GM12865 (cell line): ENCODE data around the gene KDM5A.

Experiments
- DNase-seq: peaks from one replicate; pipeline ENCODE4 v3.0.0; 2010; ENCODE audit warnings: low read depth
- H3K4me3 ChIP-seq: 2 replicates; pipeline ENCODE4 v1.5.1; 2011; ENCODE audit warnings: mild to moderate bottlenecking, low read depth, low read length, control low read depth
- TF ChIP-seq, protein P1 (sequence below): IDR thresholded peaks from 2 replicates; pipeline ENCODE4 v1.5.1; 2011; ENCODE audit warnings: low read length, control low read depth, low read depth, inconsistent platforms; ENCODE audit not compliant: insufficient read depth; ENCODE audit errors: missing control alignments

The KDM5A gene

DNA sequence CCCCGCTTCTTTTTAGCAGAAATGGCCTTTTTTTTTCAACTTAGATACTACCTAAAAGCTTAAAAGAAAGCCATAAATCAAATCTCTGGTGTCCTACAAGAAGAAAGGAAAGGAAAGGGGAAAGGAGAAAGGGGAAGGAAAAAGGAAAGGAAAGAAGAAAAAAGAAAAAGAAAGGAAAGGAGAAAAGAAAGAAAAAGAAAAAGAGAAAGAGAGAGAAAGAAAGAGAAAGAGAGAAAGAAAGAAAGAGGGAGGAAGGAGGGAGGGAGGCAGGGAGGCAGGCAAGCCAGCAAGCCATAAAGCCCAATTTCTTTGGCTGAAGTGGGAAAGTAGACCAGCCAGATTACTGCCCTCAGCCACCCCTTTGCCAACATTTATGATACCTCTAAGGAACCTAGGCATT is 94.0 kb downstream of the KDM5A start:
- TF ChIP-seq, protein P1, sequence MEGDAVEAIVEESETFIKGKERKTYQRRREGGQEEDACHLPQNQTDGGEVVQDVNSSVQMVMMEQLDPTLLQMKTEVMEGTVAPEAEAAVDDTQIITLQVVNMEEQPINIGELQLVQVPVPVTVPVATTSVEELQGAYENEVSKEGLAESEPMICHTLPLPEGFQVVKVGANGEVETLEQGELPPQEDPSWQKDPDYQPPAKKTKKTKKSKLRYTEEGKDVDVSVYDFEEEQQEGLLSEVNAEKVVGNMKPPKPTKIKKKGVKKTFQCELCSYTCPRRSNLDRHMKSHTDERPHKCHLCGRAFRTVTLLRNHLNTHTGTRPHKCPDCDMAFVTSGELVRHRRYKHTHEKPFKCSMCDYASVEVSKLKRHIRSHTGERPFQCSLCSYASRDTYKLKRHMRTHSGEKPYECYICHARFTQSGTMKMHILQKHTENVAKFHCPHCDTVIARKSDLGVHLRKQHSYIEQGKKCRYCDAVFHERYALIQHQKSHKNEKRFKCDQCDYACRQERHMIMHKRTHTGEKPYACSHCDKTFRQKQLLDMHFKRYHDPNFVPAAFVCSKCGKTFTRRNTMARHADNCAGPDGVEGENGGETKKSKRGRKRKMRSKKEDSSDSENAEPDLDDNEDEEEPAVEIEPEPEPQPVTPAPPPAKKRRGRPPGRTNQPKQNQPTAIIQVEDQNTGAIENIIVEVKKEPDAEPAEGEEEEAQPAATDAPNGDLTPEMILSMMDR = no peak
- H3K4me3 ChIP-seq = no peak overlapping the region
- DNase-seq = no peak

DNA sequence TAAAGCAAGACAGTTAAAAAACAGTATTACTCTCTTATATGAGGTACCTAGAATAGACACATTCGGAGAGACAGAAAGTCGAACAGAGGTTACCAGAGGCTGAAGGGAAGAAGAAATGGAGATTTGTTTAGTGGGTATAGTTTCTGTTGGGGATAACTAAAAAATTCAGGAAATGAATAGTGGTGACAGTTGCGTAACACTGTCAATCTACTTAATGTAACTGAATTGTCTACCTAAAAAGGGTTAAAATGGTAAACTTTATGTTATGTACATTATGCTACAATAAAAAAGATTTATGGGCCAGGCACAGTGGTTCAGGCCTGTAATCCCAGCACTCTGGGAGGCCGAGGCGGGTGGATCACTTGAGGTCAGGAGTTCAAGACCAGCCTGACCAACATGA is 95.9 kb downstream of the KDM5A start:
- TF ChIP-seq, protein P1 = no peak
- no peak for DNase-seq
- H3K4me3 ChIP-seq = no peak overlapping the region

DNA sequence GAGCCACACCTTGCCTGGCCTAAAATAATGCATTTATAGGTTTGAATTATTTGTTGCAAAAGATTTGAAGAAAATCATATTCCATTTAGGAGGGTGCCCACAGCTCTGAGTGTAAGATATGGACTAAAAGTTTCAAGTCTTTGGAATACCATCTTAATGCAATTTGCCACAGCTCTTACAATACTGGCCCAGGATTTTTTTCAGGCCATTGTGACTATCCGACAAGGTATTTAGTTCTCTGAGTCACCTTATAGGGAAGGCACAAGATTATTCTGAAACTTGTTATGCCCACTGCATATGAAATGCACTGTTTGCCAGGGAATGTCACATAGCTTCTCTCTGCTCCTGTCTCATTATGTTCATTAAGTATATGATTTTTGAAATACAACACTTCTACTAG is 96.9 kb downstream of the KDM5A start:
- no peak for DNase-seq
- H3K4me3 ChIP-seq = no peak overlapping the region
- TF ChIP-seq, protein P1 = no peak

DNA sequence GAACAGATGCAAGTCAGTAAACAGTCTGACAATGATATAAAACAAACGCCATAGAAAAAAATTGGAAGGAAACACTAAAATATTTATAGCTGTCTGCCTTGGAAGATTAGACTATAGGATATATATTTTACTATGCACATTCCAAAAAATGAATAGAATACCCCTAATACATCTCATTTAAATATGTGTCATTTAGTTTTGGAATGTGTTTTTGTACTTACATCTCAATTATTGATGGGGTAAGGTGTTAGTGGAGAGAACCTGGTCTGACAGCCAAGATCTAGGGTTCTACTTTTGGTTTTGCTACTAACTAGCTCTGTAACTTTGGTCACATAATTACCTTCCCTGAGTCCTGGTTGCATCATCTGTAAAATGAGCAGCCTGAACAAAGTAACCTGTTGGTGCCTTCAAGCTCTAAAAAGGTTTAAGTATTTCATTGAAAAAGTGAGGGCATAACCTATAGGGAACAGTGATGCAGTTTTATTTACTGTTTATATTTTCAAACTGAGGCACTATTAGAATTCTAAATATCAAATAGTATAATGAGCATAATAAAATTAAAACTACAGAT is 97.9 kb downstream of the KDM5A start:
- TF ChIP-seq, protein P1 = no peak
- no peak for DNase-seq
- H3K4me3 ChIP-seq = no peak overlapping the region

DNA sequence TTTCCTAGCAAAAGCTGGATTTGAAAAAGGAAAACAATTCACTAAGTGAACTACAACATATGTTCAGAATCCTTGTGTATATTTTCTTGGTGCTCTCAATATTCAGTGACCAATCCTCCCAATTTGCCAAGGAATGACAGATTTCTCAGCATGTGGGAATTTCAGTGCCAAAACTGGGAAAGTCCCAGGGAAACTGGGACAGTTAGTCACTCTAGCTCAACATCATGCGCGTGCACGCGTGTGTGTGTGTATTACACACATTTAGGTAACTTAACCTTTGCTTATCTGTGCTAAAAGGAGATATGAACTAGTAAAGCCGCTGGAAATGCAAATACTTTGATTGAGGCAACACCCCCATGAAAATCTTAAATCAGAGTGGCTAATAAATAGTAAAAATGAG is 100.4 kb downstream of the KDM5A start:
- no peak for DNase-seq
- TF ChIP-seq, protein P1 = no peak
- H3K4me3 ChIP-seq = no peak overlapping the region

DNA sequence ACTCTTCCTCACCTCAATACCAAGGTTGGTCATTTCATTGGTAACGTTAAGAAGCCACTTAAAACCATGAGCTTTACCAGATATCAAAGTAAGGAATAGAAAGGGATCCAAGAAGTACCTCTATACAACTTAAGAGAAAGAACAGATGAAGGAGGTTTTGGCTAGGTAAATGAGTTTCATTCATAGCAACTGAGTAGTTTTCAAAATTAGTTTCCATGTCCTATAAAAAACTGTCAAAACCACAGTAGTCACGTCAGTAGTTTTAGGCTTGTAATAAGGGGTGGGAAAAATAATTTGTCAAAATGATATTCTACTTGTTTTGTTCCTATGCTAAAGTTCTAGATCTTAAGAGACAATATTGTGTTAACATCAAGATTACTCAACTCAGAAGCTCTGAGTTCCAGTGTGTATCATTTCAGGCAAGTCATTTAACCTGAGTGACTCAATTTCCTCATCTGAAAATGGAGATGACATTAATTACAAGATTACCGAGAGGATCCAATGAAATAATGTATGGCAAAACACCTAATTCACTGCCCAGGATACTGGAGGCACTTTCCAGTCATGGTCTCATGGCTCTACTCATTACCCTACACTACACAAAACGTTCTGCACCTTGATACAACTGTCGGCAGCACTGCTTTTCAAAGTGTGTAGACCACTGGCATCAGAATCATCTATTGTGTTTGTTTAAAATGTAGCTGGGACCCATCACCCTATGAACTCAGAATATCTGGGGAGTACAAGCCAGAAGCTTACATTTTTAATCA is 102.4 kb downstream of the KDM5A start:
- no peak for DNase-seq
- no peak overlapping the region for H3K4me3 ChIP-seq
- TF ChIP-seq, protein P1 = no peak

DNA sequence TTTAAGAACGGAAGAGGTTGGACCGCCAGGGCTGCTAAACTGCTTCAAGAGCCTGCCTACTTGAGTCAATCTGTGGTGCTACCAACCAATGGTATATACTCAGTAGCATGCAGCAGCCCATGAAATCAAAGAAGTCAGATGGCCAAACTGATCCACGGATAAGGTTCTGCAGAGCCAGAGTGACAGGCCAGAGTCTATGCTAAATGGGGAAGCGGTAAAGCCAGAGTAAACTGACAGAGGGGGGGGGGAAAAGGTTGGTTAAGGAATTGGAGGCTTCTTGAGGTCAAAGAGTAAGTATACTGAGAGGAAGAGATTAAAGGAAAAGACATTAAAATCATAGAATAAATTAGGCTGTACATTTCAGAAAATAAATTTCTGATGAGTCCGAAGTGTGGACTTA is 111.1 kb downstream of the KDM5A start:
- DNase-seq = no peak
- TF ChIP-seq, protein P1 = no peak
- H3K4me3 ChIP-seq = no peak overlapping the region
